ENCODE measurements around the gene LRRC39.

GRCh38 chr1:100127226-100127625, 50.8 kb downstream of the LRRC39 start:
- TF ChIP-seq, protein P1, sequence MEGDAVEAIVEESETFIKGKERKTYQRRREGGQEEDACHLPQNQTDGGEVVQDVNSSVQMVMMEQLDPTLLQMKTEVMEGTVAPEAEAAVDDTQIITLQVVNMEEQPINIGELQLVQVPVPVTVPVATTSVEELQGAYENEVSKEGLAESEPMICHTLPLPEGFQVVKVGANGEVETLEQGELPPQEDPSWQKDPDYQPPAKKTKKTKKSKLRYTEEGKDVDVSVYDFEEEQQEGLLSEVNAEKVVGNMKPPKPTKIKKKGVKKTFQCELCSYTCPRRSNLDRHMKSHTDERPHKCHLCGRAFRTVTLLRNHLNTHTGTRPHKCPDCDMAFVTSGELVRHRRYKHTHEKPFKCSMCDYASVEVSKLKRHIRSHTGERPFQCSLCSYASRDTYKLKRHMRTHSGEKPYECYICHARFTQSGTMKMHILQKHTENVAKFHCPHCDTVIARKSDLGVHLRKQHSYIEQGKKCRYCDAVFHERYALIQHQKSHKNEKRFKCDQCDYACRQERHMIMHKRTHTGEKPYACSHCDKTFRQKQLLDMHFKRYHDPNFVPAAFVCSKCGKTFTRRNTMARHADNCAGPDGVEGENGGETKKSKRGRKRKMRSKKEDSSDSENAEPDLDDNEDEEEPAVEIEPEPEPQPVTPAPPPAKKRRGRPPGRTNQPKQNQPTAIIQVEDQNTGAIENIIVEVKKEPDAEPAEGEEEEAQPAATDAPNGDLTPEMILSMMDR (IDR thresholded peaks at IDR 0.05; ENCODE audit: low read length) = no peak
- no peak for TF ChIP-seq EZH2 (IDR thresholded peaks at IDR 0.05; ENCODE audit: borderline replicate concordance, low read length)
